ENCODE measurements around the gene KCNMB4.

- no peak for TF ChIP-seq EP300 (IDR thresholded peaks at IDR 0.05)
- TF ChIP-seq CTCF (IDR thresholded peaks at IDR 0.05) = no peak
Measured at GRCh38 chr12:70482764-70483163, 116.7 kb downstream of the KCNMB4 start.

Data from ovary (tissue), 3 donors.